ENCODE results near the gene HNRNPM. TPM values are rescaled to one million over a fixed set of nuclear protein-coding genes. Genes with fewer than 3 reads are reported as not detected.
A peak's percentile ranks its signal among the peaks of the same experiment; 100 is the strongest.
"Not testable (repeated sequence)": the region's sequence is repeated elsewhere in the genome, so short reads cannot be mapped to it uniquely, and the experiment has no call there.

Gene HNRNPM
- total RNA-seq = 118 TPM
- long read RNA-seq, partial matches to known transcripts = 10 of 101 reads
- long read RNA-seq, other reads (novel, unspliced or antisense) = 91 of 101 reads

- intact Hi-C loops (cut with DNase I) = loop anchor here (1.0 to 5.0 kb wide), 3 partner anchors 32 to 613 kb away; partner anchors contain the start of genes EVI5L, MARCHF2 and RAB11B
- peak; percentile 99 for ATAC-seq
- DNase-seq (ENCODE audit: missing footprints) = peak; percentile 100
These were observed at the start of gene HNRNPM for GRCh38 chr19:8444677-8445487. HNRNPM (plus strand) TSS chr19:8444975; CDS start chr19:8444999, 24 bp downstream.

- DNase-seq (ENCODE audit: missing footprints) (no peak), ATAC-seq (no peak)
- intact Hi-C loops (cut with DNase I) = loop anchor here (2.0 kb wide), 1 partner anchor 41 kb away; no protein-coding TSS in a partner anchor
These were observed 49.1 kb upstream of the HNRNPM start for GRCh38 chr19:8395621-8396082.

GRCh38 chr19:8396185-8396562 lies 48.6 kb upstream of the HNRNPM start:
- intact Hi-C loops (cut with DNase I) = loop anchor here (2.0 kb wide), 1 partner anchor 41 kb away; no protein-coding TSS in a partner anchor
- DNase-seq (ENCODE audit: missing footprints) (no peak), ATAC-seq (no peak)

DNA sequence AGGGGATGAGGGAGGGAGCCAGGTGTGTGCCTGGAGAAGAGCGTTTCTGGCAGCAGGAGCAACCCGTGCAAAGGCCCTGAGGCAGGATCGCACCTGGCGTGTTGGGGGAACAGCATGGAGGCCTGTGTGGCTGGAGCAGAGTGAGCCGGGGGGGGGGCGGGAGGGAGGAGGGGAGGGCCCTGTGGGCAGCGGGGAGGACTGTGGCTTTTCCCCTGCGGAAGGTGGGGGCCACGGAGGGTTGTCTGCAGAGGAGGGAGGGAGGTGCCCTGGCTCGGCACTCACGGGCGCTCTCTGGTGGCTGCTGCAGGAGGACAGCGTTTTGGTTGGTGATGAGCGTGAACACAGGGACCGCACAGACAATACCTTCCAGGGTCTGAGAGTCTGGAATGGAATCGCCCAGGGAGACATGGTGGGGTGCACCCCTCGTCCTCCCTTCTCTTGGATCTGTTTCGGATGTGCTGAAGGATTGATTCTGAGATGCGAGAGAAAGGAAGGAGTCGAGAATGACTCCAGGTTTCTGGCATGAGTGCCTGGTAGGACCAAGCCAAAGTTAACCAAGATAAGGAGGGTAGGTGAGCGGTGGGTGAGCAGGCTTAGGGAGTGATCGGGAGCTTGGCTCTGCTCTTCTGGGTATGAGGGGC lies 48.1 kb upstream of the HNRNPM start:
- peak; percentile 47 for ATAC-seq
- DNase-seq (ENCODE audit: missing footprints) = peak; percentile 82
- intact Hi-C loops (cut with DNase I) = loop anchor here (2.0 kb wide), 1 partner anchor 42 kb away; no protein-coding TSS in a partner anchor

DNA sequence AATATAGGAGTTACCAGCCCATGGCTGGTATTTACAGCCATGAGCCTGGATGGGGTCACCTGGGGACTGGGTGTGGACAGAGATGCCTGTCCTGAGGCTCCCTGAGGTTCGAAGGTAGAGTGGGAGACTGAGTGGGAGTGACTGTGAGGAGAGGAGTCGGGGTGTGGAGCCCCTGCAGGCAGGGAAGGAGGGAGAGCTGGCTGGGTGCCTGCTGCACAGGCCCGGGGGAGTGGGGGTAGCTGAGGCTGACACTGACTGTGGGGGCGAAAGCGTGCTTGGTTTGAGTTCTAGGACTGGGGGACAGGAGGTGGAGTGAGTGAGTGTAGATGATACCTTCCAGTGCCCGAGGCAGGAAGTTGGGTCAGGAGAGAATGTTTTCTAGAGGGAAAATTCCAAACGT lies 47.5 kb upstream of the HNRNPM start:
- intact Hi-C loops (cut with DNase I) = loop anchor here (2.0 kb wide), 1 partner anchor 42 kb away; no protein-coding TSS in a partner anchor
- DNase-seq (ENCODE audit: missing footprints) (no peak), ATAC-seq (no peak)

DNA sequence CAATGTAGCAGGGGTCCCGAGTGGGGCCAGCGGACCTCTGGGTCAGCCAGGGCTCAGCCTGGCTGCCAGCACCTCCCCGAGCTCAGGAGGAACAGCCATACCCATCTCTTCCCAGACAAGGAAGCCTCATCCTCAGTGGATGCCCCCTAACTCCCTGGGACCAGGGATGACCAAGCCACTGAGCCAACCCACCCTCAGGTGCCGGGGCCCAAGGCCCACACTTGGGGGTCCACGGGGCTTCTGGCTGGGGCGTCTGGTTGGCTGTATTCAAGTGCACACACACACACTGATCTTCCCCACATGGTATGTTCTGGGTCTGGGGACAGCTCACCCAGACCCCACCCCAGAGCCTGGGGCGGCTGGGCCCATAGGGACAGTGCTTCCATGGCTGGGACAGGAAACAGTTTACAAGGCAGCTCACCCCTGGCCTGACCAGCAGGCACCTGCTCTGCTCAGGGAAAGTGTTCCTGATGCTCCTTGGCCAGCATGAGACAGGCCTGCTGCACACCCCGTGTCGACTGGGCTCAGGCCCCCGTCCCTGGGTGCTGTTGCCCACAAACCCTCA lies 46.9 kb upstream of the HNRNPM start:
- intact Hi-C loops (cut with DNase I) = loop anchor here (2.0 kb wide), 1 partner anchor 43 kb away; no protein-coding TSS in a partner anchor
- ATAC-seq (no peak), DNase-seq (ENCODE audit: missing footprints) (no peak)

DNA sequence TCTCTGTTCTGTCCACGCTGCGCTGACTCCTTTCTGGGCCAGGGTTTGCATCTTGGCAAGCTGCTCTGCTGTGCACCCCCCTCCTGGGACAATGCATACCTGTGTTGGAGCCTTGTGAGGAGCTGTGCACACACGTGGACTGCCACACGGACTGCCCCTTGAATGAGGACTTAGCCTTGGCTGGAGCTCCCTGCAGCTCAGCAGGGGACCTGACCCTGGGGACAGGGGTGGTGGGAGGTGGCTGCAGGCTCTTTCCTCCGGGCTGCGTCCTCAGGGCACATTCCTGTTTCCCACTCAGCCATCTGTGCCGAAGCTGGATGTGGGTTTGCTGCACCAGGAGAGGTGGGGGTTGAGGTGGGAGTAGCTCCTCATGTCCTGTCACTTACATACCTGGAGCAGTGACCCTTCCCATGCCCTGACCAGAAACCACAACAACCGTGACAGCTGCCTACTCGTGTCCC lies 46.4 kb upstream of the HNRNPM start:
- no peak for DNase-seq (ENCODE audit: missing footprints)
- no peak for ATAC-seq
- intact Hi-C loops (cut with DNase I) = no loop called here

- DNase-seq (ENCODE audit: missing footprints) (no peak), ATAC-seq (no peak)
- intact Hi-C loops (cut with DNase I) = no loop called here
These were observed 45.0 kb upstream of the HNRNPM start for GRCh38 chr19:8399681-8400188.

GRCh38 chr19:8401981-8402411 lies 42.8 kb upstream of the HNRNPM start:
- DNase-seq (ENCODE audit: missing footprints) (no peak), ATAC-seq (no peak)
- intact Hi-C loops (cut with DNase I) = no loop called here

DNA sequence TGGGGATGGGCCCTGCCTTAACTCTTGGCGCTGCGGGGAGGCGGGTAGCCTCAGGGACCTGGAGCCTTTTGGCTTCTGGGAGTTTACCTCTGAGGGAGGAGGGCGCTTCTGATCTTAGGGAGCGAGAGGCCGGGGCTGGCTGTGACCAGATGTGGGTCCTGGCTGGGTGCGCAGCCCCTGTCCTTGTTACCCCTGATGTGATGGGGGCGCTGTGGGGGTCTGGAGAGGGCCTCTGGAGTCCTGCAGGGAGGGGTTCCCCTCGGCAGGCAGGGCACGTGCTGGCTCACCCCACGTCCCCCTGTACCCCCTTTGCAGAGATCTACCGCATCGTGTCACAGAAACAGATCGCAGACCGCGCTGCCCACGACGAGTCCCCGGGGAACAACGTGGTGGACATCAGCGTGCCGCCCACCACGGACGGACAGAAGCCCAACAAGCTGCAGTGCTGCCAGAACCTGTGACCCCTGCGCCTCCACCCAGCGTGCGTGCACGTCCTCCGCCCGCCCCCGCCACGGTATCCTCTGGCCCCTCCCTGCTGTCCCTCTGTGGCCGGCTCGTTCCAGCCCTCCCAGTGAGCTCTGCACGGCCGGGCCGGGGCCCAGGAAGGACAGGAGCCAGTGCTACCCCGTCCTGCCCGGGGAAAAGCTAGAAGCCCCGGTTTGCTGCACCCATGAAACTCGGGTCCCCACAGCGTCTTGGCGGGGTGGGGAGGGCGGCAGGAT lies 41.5 kb upstream of the HNRNPM start:
- DNase-seq (ENCODE audit: missing footprints) (no peak), ATAC-seq (no peak)
- intact Hi-C loops (cut with DNase I) = no loop called here

GRCh38 chr19:8403820-8404109 lies 41.0 kb upstream of the HNRNPM start:
- ATAC-seq = no peak
- intact Hi-C loops (cut with DNase I) = no loop called here
- no peak for DNase-seq (ENCODE audit: missing footprints)

DNA sequence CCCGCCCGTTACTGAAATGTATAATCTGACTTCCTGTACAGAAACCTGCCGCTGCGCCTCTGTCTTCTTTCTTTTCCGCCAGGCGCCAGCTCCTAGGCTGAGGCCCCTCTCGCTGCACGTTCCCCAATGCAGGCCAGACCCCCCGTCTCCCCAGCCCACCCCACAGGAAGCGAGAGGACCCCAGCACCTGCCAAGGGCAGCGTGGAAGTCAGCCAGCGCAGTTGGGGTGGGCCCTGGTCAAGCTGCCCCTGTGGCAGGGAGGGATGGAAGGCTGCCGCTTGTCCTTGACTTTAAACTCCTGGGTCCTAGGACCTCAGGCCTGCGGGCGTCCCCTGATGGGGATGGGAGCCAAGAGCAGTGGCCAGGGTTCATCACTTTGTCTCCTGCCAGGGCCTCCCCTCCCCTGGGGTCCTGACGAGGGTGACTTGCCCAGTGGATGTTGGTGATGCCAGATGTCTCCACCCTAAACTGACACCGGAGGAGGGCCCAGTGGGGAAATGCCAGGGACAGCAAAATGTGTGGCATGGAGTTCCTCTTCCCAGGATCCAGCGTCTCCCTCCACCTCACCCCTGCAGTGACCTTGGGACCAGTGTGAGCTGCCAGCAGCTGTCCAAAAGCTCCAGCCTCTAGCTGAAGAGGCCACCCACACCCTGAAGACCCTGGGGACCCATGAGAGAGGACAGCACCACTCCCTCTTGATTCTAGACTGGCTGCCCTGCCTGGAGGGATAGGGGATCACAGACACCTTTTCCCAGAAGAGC lies 40.2 kb upstream of the HNRNPM start:
- ATAC-seq = peak; percentile 60
- DNase-seq (ENCODE audit: missing footprints) = no peak
- intact Hi-C loops (cut with DNase I) = no loop called here

DNA sequence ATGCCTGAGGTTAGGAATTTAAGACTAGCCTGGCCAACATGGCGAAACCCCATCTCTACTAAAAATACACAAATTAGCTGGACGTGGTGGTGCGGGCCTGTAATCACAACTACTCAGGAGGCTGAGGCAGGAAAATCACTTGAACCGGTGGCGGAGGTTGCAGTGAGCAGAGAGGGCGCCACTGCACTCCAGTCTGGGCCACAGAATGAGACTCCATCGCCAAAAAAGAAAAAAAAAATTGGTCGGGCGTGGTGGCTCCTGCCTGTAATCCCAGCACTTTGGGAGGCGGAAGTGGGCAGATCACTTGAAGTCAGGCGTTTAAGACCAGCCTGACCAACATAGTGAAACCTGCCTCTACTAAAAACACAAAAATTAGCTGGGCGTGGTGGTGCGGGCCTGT lies 34.1 kb upstream of the HNRNPM start:
- ATAC-seq; intact Hi-C loops (cut with DNase I); DNase-seq (ENCODE audit: missing footprints): not testable (repeated sequence)

- intact Hi-C loops (cut with DNase I) = loop anchor here (1.0 to 2.0 kb wide), 2 partner anchors 31 to 100 kb away; partner anchors contain the start of gene HNRNPM
- DNase-seq (ENCODE audit: missing footprints) = peak; percentile 98
- peak; percentile 100 for ATAC-seq
These were observed 31.8 kb upstream of the HNRNPM start, which contains the start of gene MARCHF2 for GRCh38 chr19:8412783-8413628. MARCHF2 (plus strand) TSS chr19:8413305; CDS start chr19:8421841, 8,536 bp downstream.

- ATAC-seq (no peak), DNase-seq (ENCODE audit: missing footprints) (no peak)
- intact Hi-C loops (cut with DNase I) = loop anchor here (1.0 to 2.0 kb wide), 2 partner anchors 31 to 99 kb away; partner anchors contain the start of gene HNRNPM
These were observed 31.2 kb upstream of the HNRNPM start for GRCh38 chr19:8413629-8413995.

- DNase-seq (ENCODE audit: missing footprints) (no peak), ATAC-seq (no peak)
- intact Hi-C loops (cut with DNase I) = no loop called here
These were observed 28.0 kb upstream of the HNRNPM start for GRCh38 chr19:8416796-8417195.

Data from Right ventricle myocardium inferior (tissue), 1 donor.